HG03439 (cell line): Measurements from ENCODE around the gene TOM1L2.

Source experiments
- ATAC-seq: cut with Tn5 transposase; IDR thresholded peaks from one replicate; pipeline ENCODE4 v1.9.1; 2021; ENCODE audit warnings: mild to moderate bottlenecking, moderate library complexity; ENCODE audit not compliant: unreplicated experiment

TOM1L2 gene

GRCh38 chr17:17837966-17838962 lies 133.9 kb downstream of the TOM1L2 start:
- ATAC-seq, result no peak

- no peak for ATAC-seq
Measured at GRCh38 chr17:17837380-17837821, 134.8 kb downstream of the TOM1L2 start.

- peak; percentile 28 for ATAC-seq
Measured at GRCh38 chr17:17836818-17837379, 135.3 kb downstream of the TOM1L2 start, which contains the start of gene SREBF1. Gene SREBF1, minus strand, starts transcription at chr17:17836986. Its CDS starts 169 bp downstream, at chr17:17836817.

- peak; percentile 75 for ATAC-seq
Measured at GRCh38 chr17:17836250-17836817, 135.9 kb downstream of the TOM1L2 start.

- ATAC-seq, result no peak
Measured at GRCh38 chr17:17835415-17836249, 136.6 kb downstream of the TOM1L2 start.

- no peak for ATAC-seq
Measured at GRCh38 chr17:17834974-17835373, 137.2 kb downstream of the TOM1L2 start.

GRCh38 chr17:17833658-17834357 lies 138.4 kb downstream of the TOM1L2 start:
- no peak for ATAC-seq

- ATAC-seq, result no peak
Measured at GRCh38 chr17:17832032-17832363, 140.2 kb downstream of the TOM1L2 start.

GRCh38 chr17:17831208-17832031 lies 140.8 kb downstream of the TOM1L2 start:
- ATAC-seq, result no peak

- ATAC-seq, result no peak
Measured at GRCh38 chr17:17830740-17831207, 141.4 kb downstream of the TOM1L2 start.

- no peak for ATAC-seq
Measured at GRCh38 chr17:17830269-17830567, 142.0 kb downstream of the TOM1L2 start.

- no peak for ATAC-seq
Measured at GRCh38 chr17:17827826-17828621, 144.2 kb downstream of the TOM1L2 start.

GRCh38 chr17:17826942-17827785 lies 145.0 kb downstream of the TOM1L2 start:
- ATAC-seq, result no peak

GRCh38 chr17:17826342-17826713 lies 145.9 kb downstream of the TOM1L2 start:
- ATAC-seq, result no peak

GRCh38 chr17:17824783-17825614 lies 147.2 kb downstream of the TOM1L2 start:
- ATAC-seq, result no peak

GRCh38 chr17:17824119-17824782 lies 147.9 kb downstream of the TOM1L2 start:
- ATAC-seq, result peak; percentile 4
